GM18508 (cell line): ENCODE results near the gene MATN3.

Experiments used
- ATAC-seq: cut with Tn5 transposase; IDR thresholded peaks from one replicate; pipeline ENCODE4 v1.9.1; 2021; ENCODE audit warnings: moderate number of reproducible peaks; ENCODE audit not compliant: insufficient read depth, unreplicated experiment

MATN3 gene

GRCh38 chr2:20037660-20038059 lies 25.2 kb upstream of the MATN3 start:
- ATAC-seq, result no peak

- ATAC-seq, result no peak
Observed at GRCh38 chr2:20035955-20036666, 23.6 kb upstream of the MATN3 start.

GRCh38 chr2:20034821-20035220 lies 22.4 kb upstream of the MATN3 start:
- no peak for ATAC-seq

GRCh38 chr2:20034218-20034617 lies 21.8 kb upstream of the MATN3 start:
- no peak for ATAC-seq

GRCh38 chr2:20033322-20033721 lies 20.9 kb upstream of the MATN3 start:
- no peak for ATAC-seq

GRCh38 chr2:20030224-20030623 lies 17.8 kb upstream of the MATN3 start:
- ATAC-seq, result no peak

- no peak for ATAC-seq
Observed at GRCh38 chr2:20027705-20028434, 15.4 kb upstream of the MATN3 start.

- no peak for ATAC-seq
Observed at GRCh38 chr2:20027260-20027677, 14.8 kb upstream of the MATN3 start.

- ATAC-seq, result no peak
Observed at GRCh38 chr2:20025065-20025786, 12.8 kb upstream of the MATN3 start.

- no peak for ATAC-seq
Observed at GRCh38 chr2:20023688-20024087, 11.2 kb upstream of the MATN3 start.

- ATAC-seq, result no peak
Observed at GRCh38 chr2:20021405-20022009, 9.0 kb upstream of the MATN3 start.

GRCh38 chr2:20019747-20020146 lies 7.3 kb upstream of the MATN3 start:
- ATAC-seq, result no peak

GRCh38 chr2:20018601-20019152 lies 6.2 kb upstream of the MATN3 start:
- ATAC-seq, result no peak

- ATAC-seq, result no peak
Observed at GRCh38 chr2:20016346-20016745, 3.9 kb upstream of the MATN3 start.

GRCh38 chr2:20015482-20016083 lies 3.1 kb upstream of the MATN3 start:
- no peak for ATAC-seq

GRCh38 chr2:20013126-20013849 lies 820 bp upstream of the MATN3 start:
- ATAC-seq, result no peak

- ATAC-seq, result no peak
Observed at GRCh38 chr2:20012032-20012281, 511 bp downstream of the MATN3 start.

GRCh38 chr2:20011276-20012031 lies 1.0 kb downstream of the MATN3 start:
- ATAC-seq, result no peak

GRCh38 chr2:20008703-20009102 lies 3.8 kb downstream of the MATN3 start:
- no peak for ATAC-seq
